ENCODE data around the gene NPY1R.

NPY1R gene

DNA sequence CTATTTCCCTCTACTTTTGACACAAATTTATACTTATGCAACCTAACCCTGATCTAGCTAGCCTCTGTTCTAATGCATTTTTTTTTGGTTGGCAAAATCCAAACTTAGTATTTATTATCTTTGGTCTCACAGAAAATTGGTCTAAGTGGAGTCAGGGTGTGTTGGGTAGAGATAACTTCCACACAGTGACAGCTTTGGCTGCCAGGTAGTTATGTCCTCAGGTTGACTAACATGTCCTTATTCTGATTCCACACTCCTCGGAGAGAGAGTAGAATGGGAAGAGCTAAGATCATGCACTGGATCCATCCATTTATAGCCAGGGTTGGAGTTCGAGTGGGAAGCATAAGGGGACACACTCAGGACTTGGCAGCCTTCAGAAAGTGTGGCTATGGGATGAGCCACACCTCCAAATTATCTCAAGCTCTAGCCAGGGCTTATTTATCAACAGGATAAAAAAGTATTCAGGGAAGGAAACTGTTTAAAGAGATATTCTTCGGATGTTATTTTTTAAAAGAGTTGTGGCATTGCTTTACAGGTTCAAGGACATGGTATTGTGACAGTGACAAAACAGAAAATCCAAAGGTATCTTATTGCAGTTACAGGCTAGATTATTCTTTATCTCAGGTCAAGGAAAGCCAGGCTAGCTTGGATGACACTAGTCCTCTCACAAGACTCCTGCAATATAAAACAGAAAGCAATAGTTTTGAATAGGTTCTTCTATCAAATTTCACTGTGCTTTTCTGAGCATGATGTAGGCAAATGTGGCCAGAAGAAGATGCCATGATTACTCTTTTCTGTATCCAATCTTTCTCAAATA is 51.5 kb downstream of the NPY1R start:
- FAIRE-seq (no peak), DNase-seq (ENCODE audit: low spot score) (no peak)

DNA sequence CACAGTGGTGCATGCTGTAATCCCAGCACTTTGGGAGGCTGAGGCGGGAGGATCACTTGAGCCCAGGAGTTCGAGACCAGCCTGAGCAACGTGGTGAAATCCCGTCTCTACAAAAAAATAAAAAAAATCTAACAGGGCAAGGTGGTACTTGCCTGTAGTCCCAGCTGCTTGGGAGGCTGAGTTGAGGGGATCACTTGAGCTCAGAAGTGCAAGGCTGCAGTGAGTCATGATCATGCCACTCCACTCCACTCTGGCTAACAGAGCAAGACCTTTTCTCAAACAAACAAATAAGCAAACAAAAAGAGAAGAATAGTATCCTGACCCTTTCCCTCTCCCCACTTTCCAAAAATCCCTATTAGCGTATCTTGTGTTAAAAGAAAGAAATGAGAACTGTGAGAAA is 52.7 kb downstream of the NPY1R start:
- FAIRE-seq: no peak
- no peak for DNase-seq (ENCODE audit: low spot score)

DNA sequence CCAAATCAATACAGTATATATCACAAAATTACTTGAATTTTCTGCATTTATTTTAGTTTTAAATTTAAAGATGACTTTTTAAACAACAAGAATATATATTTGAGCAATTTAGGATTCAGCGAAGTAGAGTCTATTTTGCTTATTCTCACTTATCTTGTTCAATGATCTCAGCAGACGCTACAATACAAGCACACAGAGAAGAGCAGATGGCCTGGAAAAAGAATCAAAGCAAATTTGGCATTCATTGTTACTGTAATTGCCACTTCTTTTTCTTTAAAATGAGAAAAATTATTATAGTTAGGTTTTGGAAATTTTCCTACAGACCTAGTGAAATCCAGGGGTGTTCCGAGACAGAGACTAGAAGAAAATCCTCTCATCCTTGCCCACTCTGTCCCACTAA is 57.5 kb downstream of the NPY1R start:
- DNase-seq (ENCODE audit: low spot score): no peak

More for the DNA sequence above, 57.5 kb downstream of the NPY1R start:
- no peak for FAIRE-seq
